ENCODE measurements around the gene SPON1.

GRCh38 chr11:14107050-14107430 is 144.5 kb downstream of the SPON1 start:
- no peak for TF ChIP-seq HDAC6 (IDR thresholded peaks at IDR 0.05; ENCODE audit: low read depth, low read length)
- no peak for TF ChIP-seq CTCF (IDR thresholded peaks at IDR 0.05; ENCODE audit: control extremely low read depth in 1 of 3, insufficient read depth in 1 of 3, low read depth in 1 of 3, low read length in 3 of 3)
- no peak for TF ChIP-seq POLR2AphosphoS5 (IDR thresholded peaks at IDR 0.05; ENCODE audit: low read depth, low read length)
- TF ChIP-seq KDM1A (IDR thresholded peaks at IDR 0.05; ENCODE audit: borderline replicate concordance, low read length) = no peak
- no peak for TF ChIP-seq MAFK (IDR thresholded peaks at IDR 0.05; ENCODE audit: low read depth, low read length)
